ENCODE data around the gene HARBI1.

The HARBI1 gene

DNA sequence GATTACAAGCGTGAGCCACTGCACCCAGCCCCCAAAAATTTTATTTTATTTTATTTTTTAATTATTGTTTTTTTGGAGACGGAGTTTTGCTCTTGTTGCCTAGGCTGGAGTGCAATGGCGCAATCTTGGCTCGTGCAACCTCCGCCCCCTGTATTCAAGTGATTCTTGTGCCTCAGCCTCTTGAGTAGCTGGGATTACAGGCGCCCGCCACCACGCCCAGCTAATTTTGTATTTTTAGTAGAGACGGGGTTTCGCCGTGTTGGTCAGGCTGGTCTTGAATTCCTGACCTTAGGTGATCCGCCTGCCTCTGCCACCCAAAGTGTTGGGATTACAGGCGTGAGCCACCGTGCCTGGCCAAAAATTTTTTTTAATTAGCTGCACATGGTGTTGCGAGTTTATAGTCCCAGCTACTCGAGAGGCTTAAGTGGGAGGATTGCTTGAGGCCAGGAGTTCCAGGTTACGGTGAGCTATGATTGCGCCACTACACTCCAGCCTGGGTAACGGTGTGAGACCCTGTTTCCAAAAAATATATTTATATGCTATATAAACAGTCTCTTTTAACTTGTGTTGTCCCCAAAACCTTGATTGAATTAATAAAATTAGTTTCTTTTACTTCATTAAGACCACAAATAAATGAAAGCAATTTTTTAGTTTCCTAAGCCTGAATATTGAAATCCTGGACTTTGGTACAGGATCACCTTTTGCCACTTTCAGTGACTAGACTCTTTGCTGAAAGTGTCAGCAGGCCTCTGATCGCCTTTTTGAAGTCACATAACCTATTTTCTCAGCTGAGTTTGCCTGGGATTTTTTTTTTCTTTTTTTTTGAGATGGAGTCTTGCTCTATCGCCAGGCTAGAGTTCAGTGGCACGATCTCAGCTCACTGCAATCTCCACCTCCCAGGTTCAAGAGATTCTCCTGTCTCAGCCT, 16.5 kb upstream of the HARBI1 start:
- DNase-seq = no peak

DNA sequence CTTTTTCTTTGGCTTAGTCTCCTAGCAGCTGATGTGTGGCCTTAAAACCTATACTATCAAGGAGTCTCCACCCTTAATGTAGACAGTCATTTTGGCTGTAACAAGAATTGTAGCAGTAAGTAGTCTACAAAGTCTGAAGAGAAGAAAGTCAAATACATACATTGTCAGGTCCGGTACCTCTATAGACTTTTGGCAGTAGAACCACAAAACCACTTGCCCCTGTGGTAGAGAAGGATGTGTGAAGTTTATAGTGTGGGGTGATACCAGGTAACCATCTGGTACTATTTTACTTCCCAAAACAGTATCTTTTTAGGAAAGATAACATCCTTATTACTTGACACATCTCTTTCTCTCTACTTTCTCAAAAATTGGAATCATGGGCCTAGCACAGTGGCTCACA, 15.5 kb upstream of the HARBI1 start:
- no peak for DNase-seq

DNA sequence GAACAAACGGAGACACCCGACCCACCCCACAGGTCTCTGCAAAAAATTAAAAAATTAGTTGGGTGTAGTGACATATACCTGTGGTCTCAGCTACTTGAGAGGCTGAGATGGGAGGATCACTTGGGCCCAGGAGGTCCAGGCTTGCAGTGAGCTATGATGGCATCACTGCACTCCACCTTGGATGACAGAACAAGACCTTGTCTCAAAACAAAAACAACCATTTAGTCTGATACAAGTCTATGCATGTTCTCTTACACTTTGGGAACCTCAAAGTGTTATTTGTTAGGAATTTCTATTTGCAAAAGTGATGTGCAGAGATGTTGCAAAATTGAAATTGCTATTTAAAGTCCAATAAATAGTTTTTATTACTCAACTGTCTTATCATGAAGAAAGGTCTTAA, 14.6 kb upstream of the HARBI1 start:
- DNase-seq = no peak

DNA sequence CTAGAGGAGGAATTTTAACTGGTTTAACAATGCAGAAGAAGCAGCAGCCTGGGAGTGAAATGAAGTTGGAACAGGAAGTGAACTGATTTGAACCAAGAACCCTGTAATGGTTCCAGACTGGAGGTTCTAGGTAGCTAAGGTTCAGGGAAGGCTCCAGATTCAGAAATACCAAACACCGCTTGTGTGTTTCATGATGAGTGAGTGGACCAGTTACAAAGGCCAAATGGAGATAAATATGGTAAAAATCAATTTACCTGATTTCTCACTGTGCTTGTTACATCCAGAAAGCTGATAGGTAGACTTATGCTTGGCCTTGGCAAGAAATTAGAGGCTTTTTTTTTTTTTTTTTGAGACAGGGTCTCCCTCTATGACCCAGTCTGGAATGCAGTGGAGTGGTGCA, 13.2 kb upstream of the HARBI1 start:
- no peak for DNase-seq

DNA sequence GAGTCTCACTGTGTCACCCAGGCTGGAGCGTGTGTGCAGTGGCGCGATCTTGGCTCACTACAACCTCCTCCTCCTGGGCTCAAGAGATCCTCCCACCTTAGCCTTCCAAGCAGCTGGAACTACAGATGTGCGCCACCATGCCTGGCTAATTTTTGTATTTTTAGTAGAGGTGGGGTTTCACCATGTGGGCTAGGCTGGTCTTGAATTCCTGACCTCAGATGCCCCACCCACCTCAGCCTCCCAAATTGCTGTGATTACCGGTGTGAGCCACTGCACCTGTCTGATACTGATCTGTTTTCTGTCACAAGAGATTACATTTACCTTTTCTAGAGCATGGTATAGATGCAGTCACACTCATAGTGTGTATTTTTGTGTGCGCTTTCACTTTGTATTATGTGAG, 11.9 kb upstream of the HARBI1 start:
- DNase-seq = no peak

DNA sequence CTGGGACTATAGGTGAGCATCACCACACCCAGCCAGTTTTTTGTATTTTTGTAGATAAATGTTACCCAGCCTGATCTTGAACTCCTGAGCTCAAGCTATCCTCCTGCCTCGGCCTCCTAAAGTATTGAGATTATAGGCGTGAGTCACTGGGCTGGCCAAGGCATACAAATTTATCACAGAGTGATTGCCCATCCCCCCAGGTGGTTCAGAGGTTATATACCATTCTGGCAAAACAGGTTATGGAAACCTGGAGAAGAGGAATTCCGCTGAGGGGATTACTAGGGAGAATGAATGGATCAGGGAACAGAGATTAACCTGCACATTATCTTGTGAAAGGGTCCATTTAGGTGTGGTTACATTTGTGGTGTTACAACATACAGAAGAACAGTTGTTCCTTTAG, 8.4 kb upstream of the HARBI1 start:
- no peak for DNase-seq

DNA sequence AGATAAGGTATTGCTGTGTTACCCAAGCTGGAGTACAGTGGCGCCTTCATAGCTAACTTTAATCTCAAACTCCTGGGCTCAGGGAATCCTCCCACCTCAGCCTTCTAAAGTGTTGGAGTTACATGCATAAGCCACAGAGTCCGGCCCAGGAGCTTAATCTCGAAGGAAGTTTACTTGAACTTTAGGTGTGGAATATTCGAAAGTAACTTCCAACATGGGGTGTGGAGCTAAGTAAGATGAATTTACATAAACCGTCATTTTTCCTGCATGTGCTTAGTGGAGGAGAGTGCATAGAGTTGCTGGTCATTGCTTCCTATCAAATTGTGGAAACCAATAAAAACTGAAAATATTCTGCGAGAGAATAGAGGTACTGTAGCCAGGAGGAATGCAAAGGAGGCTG, 1.8 kb upstream of the HARBI1 start:
- DNase-seq = no peak

DNA sequence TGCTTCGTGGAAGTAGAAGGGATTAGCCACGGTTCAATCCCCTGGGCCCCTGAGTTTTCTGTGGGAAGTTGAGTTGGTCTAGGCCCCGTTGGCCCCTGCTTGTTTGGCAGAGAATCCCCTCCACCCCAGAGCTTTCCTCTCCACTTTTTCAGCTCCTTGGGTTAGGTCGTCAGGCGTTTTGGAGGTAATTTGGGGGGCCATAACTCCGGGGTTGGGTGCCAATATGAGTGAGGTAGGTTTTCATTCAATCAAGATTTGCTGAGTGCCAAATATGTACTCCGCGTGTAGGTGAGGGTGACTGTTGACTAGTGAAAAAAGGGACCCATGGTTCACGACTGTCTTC, 916 bp upstream of the HARBI1 start:
- no peak for DNase-seq

DNA sequence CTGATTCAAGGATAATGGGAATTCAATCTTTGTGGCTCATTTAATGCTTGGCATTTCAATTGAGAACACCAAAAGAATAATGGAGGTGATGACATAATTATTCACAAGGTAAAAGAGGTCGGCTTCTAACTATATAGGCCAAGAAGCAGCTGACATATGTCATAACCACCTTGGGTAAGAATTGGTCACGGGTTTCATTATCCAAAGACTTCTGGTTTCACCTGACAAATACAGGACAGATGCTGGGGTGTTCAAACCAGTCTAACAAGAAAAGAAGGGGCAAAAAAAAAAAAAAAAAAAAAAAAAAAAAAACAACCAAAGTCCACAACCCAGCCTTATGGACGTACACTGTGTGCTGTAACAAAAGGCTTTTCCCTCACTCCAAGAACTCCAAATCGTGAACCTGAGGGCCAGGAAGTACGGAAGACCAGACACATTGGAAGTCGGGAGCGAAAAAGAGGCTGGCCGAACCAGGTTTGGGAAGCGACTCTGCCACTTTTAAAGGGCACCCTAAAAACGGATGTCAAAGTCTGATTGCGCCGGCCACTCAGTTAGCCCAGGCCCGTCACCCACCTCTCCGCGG, 385 bp downstream of the HARBI1 start:
- DNase-seq = no peak

DNA sequence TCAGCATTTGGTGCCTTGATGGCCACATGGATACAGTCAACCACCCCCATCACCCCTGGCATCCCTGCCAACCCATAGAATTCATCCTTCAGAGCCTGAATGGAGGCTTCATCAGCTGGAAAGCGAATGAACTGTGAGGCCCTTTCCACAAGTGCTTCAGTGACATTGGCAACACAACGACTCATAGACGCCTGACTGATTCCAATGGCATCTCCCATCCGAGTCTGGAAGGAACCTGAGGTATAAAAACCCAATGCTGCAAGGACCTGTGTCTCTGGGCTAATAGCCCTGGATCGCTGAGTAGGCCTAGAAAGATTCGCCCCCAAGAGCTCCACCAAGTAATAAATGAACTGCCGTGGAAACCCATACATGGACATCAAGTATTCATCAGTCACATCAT, 1.3 kb downstream of the HARBI1 start:
- DNase-seq = no peak

DNA sequence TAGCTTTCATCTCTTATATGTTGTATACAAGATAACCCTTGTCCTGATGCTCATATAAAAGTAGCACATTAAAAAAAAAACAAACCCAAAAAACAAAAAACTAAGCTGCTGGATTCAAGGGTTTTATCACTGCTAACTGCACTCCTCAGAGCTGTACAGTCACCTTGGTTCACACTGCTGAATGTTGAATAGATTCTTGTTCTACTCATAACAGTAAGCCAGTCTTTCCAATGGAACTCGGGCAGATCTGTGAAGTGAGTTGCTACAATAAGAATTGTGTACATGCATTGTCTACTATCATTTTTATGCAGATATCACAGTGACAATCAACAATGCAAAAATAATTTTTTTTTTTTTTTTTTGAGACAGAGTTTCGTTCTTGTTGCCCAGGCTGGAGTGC, 4.7 kb downstream of the HARBI1 start:
- no peak for DNase-seq

DNA sequence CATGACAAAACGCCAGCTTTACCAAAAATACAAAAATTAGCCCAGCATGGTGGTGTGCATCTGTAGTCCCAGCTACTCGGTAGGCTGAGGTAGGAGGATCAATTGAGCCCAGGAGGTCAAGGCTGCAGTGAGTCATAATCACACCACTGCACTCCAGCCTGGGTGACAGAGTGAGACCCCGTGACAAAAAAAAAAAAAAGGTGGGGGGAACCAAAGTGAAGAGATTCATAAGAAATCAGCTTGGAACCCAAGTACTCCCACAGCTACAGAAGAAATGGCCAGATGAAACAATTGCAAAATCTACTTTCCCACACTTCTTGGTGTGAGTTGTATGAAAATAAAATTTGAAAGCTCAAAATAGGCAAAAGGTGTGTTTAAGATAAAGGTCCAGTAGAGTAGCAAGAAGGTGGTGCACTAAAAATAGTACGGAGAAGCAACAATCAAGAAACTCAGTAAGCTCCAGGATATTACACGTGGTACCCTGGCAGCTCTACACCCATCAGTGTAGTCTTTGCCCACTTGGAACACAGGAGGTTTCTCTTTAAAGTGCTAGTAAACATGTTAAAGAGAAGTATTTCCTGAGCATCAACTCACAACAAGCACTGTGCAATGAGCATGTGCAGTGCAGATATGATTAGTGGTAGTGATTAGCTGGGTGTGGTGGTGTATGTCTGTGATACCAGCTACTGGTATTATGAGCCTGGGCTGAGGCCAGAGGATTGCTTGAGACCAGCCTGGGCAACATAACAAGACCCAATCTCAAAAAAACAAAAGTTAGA, 5.3 kb downstream of the HARBI1 start:
- no peak for DNase-seq

DNA sequence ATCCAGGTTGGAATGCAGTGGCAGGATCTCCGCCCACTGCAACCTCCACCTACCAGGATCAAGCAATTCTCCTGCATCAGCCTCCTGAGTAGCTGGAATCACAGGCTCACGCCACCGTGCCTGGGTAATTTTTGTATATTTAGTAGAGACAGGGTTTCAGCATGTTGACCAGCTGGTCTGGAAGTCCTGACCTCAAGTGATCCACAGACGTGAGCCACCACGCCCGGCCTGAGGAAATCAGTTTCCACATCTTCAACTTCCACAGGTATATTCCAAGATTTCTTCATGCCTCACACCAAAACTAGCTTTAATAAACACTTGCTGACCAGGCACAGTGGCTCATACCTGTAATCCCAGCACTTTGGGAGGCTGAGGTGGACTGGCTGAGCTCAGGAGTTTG, 7.6 kb downstream of the HARBI1 start:
- DNase-seq = no peak

DNA sequence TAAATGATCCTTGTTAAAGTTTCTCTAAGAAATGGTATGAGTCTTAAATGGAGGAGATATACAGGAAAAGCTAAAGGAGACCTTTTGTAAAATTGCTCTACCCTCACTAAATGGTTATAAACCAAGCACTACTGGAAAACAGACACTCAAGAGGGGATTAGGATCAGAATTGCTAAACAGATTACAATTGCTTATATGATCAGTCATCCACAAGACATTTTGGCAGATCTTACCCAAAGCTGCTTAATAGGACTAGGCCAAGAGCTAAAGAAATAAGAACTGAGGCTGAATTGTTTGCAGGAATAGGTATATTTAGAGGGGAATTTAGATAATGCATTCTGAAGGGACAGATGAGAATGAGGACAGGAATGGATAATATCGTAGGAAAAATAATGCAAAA, 9.5 kb downstream of the HARBI1 start:
- DNase-seq = no peak

DNA sequence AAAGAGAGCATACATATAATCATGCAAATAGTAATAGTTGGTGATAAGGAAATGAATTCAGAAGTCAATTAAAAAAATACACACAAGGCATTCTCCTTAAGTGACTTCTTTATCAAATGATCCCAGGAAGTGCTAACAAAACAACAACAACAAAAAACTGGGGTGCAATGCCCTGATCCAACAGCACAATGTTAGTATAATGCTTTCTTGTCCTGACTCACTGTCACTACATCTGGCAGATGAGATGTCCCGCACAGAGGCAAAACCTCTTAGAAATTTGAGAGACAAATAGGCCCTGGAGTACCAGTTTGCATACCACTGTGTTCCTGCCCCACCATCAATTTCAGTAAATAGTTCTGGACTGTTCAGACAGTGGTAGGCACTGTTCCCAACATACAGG, 12.2 kb downstream of the HARBI1 start:
- DNase-seq = no peak

DNA sequence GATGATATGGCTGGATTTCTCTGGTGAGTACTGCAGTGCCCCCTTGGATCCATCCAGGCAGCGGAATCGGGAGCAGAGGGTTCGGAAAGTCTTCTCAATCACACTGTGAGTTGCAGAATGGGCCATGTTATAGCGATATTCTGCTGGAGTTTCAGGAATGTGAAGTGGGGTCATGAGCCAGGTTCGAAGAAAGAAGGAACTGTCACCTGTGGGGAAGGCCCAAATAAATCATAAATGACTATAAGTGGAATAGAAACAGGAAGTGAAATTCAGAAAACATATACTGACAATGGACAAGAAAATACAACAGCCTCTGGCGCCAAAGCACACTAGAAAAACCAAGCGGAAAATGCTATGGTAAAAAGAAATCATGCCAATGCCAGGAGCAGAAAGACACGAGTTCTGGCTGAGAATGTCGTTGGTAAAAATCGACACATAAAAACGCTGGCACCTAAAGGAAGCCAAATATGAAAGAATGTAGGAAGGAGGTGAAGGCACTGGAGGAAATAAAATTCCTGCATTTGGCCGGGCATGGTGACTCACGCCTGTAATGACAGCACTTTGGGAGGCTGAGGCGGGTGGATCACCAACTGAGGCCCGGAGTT, 13.2 kb downstream of the HARBI1 start:
- DNase-seq = no peak

DNA sequence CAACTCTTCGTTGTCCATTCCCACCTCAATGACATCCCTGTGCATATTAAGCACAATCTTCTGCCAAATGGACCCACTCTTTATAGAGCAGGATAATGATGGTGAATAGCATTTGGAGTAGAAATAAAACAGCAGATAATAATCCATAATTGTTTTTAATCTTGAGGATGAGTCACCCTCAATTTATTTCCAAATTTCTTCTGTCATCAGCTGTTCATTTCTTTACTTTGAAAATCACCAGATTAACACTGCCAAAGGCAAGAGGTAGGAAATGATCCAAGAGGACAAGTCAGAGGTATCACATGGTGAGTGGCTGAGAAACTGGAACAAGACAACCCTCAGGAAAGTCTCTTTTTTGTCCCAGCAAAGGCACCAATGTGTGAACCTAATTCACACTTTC, 15.9 kb downstream of the HARBI1 start:
- DNase-seq = no peak

DNA sequence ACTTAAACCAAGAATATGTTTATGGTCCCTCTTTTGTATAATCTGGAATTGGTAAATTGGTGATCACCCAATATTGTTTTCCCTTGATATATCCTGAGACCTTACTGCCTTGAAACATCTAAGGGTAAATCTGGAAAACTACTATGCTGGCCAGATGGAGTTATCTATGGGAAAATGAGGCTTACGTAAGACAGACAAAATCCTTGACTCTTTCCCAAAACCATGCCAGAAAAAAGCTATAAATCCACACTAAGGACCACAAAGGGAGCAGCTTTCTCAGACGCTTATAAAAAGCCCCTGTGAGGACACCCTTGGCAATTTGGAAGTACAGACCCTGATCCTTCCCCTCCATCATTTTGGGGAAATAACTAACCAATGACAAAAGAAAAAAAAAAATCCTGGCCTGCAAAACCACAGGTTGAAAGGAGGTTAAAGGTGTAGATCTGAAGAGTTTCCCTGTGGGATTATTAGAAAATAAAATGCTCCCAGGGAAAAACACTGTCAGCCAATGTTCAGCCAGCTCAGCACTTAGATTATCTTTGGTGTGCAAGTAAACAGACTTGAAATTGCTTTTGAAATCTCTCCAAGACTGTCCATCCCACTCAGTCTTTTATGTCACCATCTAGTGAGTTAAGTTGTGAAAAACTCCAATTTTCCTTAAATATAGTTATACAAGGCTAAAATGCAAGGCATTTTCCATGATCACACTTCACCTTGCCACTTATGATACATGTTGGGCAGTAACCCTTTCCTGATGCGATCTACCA, 16.6 kb downstream of the HARBI1 start:
- DNase-seq = no peak

DNA sequence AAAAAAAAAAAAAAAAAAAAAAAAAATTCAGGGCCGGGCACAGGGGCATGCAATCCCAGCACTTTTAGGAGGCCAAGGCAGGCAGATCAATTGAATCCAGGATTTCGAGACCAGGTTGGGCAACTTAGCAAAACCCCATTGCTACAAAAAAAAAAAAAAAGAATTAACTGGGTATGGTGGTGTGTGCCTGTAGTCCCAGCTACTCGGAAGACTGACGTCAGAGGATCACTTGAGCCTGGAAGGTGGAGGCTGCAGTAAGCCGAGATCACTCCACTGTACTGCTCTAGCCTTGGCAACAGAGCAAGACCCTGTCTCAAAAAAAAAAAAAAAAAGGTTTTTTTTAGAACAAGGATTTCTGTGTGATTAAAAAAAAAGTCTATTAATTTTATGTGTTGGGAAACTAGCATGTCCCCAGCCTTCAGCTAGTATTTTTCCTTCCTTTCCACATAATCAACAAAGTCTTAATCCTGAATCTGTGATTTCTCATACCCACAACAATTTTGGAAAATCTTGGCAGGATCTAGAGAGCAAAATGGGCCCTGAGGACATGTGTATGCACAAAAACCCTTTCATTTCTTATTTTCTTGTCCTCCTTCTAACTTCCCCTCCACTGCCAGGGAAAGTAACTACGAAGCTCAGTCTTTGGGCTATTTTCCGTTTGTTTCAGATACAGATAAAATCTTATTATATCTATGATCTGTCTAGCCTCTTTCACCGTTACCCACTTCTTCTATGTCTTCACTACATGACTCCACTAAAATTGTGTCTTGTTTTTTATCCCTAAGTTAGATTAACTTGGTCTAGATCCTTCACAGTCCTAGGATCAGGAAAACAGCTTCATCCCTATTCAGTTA, 17.5 kb downstream of the HARBI1 start:
- DNase-seq = no peak

DNA sequence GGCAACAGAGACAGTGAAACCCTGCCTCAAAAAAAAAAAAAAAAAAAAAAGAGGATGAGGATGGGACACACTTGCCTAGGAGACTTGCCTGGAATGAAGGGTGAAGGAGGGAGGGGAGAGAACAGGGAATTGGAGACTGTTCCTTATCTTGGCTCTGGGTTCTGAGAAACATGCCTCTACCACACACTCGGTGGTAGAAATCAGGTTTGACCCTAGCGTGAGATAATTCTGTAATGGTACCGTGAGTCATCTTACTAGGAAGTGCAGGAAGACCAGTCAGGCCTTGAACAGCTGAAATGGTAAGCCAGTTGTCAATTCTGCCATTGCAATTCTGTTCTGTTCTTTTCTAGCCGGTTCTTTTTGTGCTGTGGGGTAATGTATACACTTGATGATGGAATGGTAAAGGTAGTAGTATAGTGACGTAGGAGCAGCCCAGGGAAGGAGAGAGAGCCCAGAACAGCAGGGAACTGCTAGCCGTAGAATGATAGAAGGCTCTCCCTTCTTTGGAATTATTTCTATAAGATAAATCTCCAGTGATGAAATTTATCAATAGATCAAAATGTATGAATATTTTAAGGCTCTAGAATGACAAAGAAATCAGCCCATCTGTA, 19.3 kb downstream of the HARBI1 start:
- no peak for DNase-seq

DNA sequence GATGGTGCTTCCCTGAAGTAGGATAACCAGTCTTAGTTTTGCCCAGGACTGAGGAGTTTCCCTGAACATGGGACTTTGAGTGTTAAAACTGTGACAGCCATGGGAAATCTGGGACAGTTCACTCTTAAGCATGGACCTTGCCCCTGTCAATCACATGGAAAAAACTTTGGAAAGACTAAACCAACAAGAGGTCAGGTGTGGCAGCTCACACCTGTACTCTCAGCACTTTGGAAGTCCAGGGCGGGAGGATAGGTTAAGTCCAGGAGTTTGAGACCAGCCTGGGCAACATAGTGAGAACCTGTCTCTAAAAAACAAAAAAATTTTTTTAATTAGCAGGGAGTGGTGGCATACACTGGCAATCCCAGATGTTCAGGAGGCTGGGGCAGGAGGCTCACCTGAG, 19.9 kb downstream of the HARBI1 start:
- DNase-seq = no peak

Measured in activated naive CD4-positive, alpha-beta T cell treated with anti-CD3 and anti-CD28 coated beads, Interleukin-2, amount 50 U/mL, for 16 hours (primary cell).